Activated T-cell treated with anti-CD3 and anti-CD28 coated beads for 24 hours (primary cell): ENCODE measurements around the gene REPS2.
A peak's percentile ranks its signal among the peaks of the same experiment; 100 is the strongest.

Experiments
- DNase-seq: peaks from one replicate; pipeline ENCODE4 v3.0.0-alpha.2; 2020; ENCODE audit warnings: low read depth

REPS2 gene

GRCh38 chrX:17036171-17036961 is 89.9 kb downstream of the REPS2 start:
- DNase-seq = no peak

- no peak for DNase-seq
Observed at GRCh38 chrX:17038277-17038676, 91.8 kb downstream of the REPS2 start.

- DNase-seq = no peak
Observed at GRCh38 chrX:17038681-17039161, 92.3 kb downstream of the REPS2 start.

- no peak for DNase-seq
Observed at GRCh38 chrX:17039826-17040225, 93.4 kb downstream of the REPS2 start.

- DNase-seq = no peak
Observed at GRCh38 chrX:17040711-17041110, 94.3 kb downstream of the REPS2 start.

GRCh38 chrX:17042037-17042436 is 95.6 kb downstream of the REPS2 start:
- DNase-seq = no peak

- peak; percentile 12 for DNase-seq
Observed at GRCh38 chrX:17046478-17047097, 100.1 kb downstream of the REPS2 start.

- DNase-seq = no peak
Observed at GRCh38 chrX:17047224-17047623, 100.8 kb downstream of the REPS2 start.

GRCh38 chrX:17052210-17052609 is 105.8 kb downstream of the REPS2 start:
- no peak for DNase-seq

- DNase-seq = no peak
Observed at GRCh38 chrX:17052793-17053192, 106.3 kb downstream of the REPS2 start.

- DNase-seq = no peak
Observed at GRCh38 chrX:17053502-17053901, 107.0 kb downstream of the REPS2 start.

GRCh38 chrX:17056868-17057608 is 110.6 kb downstream of the REPS2 start:
- DNase-seq = no peak

- no peak for DNase-seq
Observed at GRCh38 chrX:17062065-17062464, 115.6 kb downstream of the REPS2 start.

GRCh38 chrX:17065100-17065499 is 118.6 kb downstream of the REPS2 start:
- no peak for DNase-seq

- no peak for DNase-seq
Observed at GRCh38 chrX:17067534-17067933, 121.1 kb downstream of the REPS2 start.

GRCh38 chrX:17072301-17072700 is 125.8 kb downstream of the REPS2 start:
- no peak for DNase-seq

GRCh38 chrX:17072721-17073230 is 126.3 kb downstream of the REPS2 start:
- DNase-seq = no peak

GRCh38 chrX:17075004-17075403 is 128.5 kb downstream of the REPS2 start:
- no peak for DNase-seq

- no peak for DNase-seq
Observed at GRCh38 chrX:17077361-17077760, 130.9 kb downstream of the REPS2 start.

GRCh38 chrX:17078031-17078720 is 131.7 kb downstream of the REPS2 start:
- DNase-seq = no peak

- DNase-seq = no peak
Observed at GRCh38 chrX:17081511-17081910, 135.1 kb downstream of the REPS2 start.

- no peak for DNase-seq
Observed at GRCh38 chrX:17081968-17082367, 135.5 kb downstream of the REPS2 start.
